ENCODE data around the gene PLPPR1.
"Not testable (repeated sequence)": the region's sequence is repeated elsewhere in the genome, so short reads cannot be mapped to it uniquely, and the experiment has no call there.

The PLPPR1 gene

GRCh38 chr9:101121836-101122399, 93.4 kb downstream of the PLPPR1 start:
- no peak for DNase-seq (ENCODE audit: low read depth in 2 of 2, low spot score in 1 of 2)

- no peak for DNase-seq (ENCODE audit: low read depth in 2 of 2, low spot score in 1 of 2)
Observed at GRCh38 chr9:101126556-101126955, 98.0 kb downstream of the PLPPR1 start.

GRCh38 chr9:101127369-101127768, 98.8 kb downstream of the PLPPR1 start:
- not testable (repeated sequence) for DNase-seq (ENCODE audit: low read depth in 2 of 2, low spot score in 1 of 2)

GRCh38 chr9:101128623-101129022, 100.1 kb downstream of the PLPPR1 start:
- no peak for DNase-seq (ENCODE audit: low read depth in 2 of 2, low spot score in 1 of 2)

GRCh38 chr9:101130054-101130453, 101.5 kb downstream of the PLPPR1 start:
- DNase-seq (ENCODE audit: low read depth in 2 of 2, low spot score in 1 of 2) = no peak

GRCh38 chr9:101131326-101131725, 102.8 kb downstream of the PLPPR1 start:
- DNase-seq (ENCODE audit: low read depth in 2 of 2, low spot score in 1 of 2) = no peak

GRCh38 chr9:101132801-101133200, 104.3 kb downstream of the PLPPR1 start:
- DNase-seq (ENCODE audit: low read depth in 2 of 2, low spot score in 1 of 2) = no peak

- DNase-seq (ENCODE audit: low read depth in 2 of 2, low spot score in 1 of 2) = no peak
Observed at GRCh38 chr9:101138509-101138908, 110.0 kb downstream of the PLPPR1 start.

GRCh38 chr9:101139082-101139481, 110.6 kb downstream of the PLPPR1 start:
- no peak for DNase-seq (ENCODE audit: low read depth in 2 of 2, low spot score in 1 of 2)

GRCh38 chr9:101140764-101141163, 112.2 kb downstream of the PLPPR1 start:
- DNase-seq (ENCODE audit: low read depth in 2 of 2, low spot score in 1 of 2) = no peak

GRCh38 chr9:101146508-101146907, 118.0 kb downstream of the PLPPR1 start:
- no peak for DNase-seq (ENCODE audit: low read depth in 2 of 2, low spot score in 1 of 2)

GRCh38 chr9:101148344-101148743, 119.8 kb downstream of the PLPPR1 start:
- DNase-seq (ENCODE audit: low read depth in 2 of 2, low spot score in 1 of 2) = no peak

GRCh38 chr9:101158361-101158760, 129.8 kb downstream of the PLPPR1 start:
- DNase-seq (ENCODE audit: low read depth in 2 of 2, low spot score in 1 of 2) = no peak

- DNase-seq (ENCODE audit: low read depth in 2 of 2, low spot score in 1 of 2) = no peak
Observed at GRCh38 chr9:101162231-101162630, 133.7 kb downstream of the PLPPR1 start.

- no peak for DNase-seq (ENCODE audit: low read depth in 2 of 2, low spot score in 1 of 2)
Observed at GRCh38 chr9:101165131-101165530, 136.6 kb downstream of the PLPPR1 start.

- no peak for DNase-seq (ENCODE audit: low read depth in 2 of 2, low spot score in 1 of 2)
Observed at GRCh38 chr9:101167490-101168134, 139.1 kb downstream of the PLPPR1 start.

GRCh38 chr9:101172616-101173015, 144.1 kb downstream of the PLPPR1 start:
- no peak for DNase-seq (ENCODE audit: low read depth in 2 of 2, low spot score in 1 of 2)

GRCh38 chr9:101173907-101174306, 145.4 kb downstream of the PLPPR1 start:
- DNase-seq (ENCODE audit: low read depth in 2 of 2, low spot score in 1 of 2) = no peak

GRCh38 chr9:101176384-101176783, 147.9 kb downstream of the PLPPR1 start:
- no peak for DNase-seq (ENCODE audit: low read depth in 2 of 2, low spot score in 1 of 2)

GRCh38 chr9:101184813-101185278, 156.3 kb downstream of the PLPPR1 start:
- DNase-seq (ENCODE audit: low read depth in 2 of 2, low spot score in 1 of 2) = no peak

- DNase-seq (ENCODE audit: low read depth in 2 of 2, low spot score in 1 of 2) = no peak
Observed at GRCh38 chr9:101191723-101192122, 163.2 kb downstream of the PLPPR1 start.

- DNase-seq (ENCODE audit: low read depth in 2 of 2, low spot score in 1 of 2) = no peak
Observed at GRCh38 chr9:101197026-101197425, 168.5 kb downstream of the PLPPR1 start.

- no peak for DNase-seq (ENCODE audit: low read depth in 2 of 2, low spot score in 1 of 2)
Observed at GRCh38 chr9:101200852-101201251, 172.3 kb downstream of the PLPPR1 start.

All from stimulated activated CD8-positive, alpha-beta memory T cell treated with anti-CD3 and anti-CD28 coated beads, Interleukin-4, amount 100 ng/mL, for 1 hour (primary cell).